ENCODE data around the gene RNF141. TPM values are rescaled to one million over a fixed set of nuclear protein-coding genes. Genes with fewer than 3 reads are reported as not detected.
A peak's percentile ranks its signal among the peaks of the same experiment; 100 is the strongest.

Gene RNF141
- total RNA-seq: 41.2 and 49.0 TPM in 2 replicates

GRCh38 chr11:10540915-10541560 lies at the start of gene RNF141:
Gene RNF141, minus strand, starts transcription at chr11:10541187. Its CDS starts 7,029 bp downstream, at chr11:10534158.
- peak; percentile 93 to 95 for DNase-seq (ENCODE audit: low read depth in 2 of 2)

GRCh38 chr11:10590218-10590915 lies 49.4 kb upstream of the RNF141 start:
- DNase-seq (ENCODE audit: low read depth in 2 of 2): no peak

- no peak for DNase-seq (ENCODE audit: low read depth in 2 of 2)
Measured at GRCh38 chr11:10588904-10589303, 47.9 kb upstream of the RNF141 start.

- DNase-seq (ENCODE audit: low read depth in 2 of 2): no peak
Measured at GRCh38 chr11:10587995-10588394, 47.0 kb upstream of the RNF141 start.

GRCh38 chr11:10587388-10587787 lies 46.4 kb upstream of the RNF141 start:
- DNase-seq (ENCODE audit: low read depth in 2 of 2): no peak

GRCh38 chr11:10584071-10584501 lies 43.1 kb upstream of the RNF141 start:
- DNase-seq (ENCODE audit: low read depth in 2 of 2): peak; percentile 84 to 86

GRCh38 chr11:10581481-10582019 lies 40.6 kb upstream of the RNF141 start:
- DNase-seq (ENCODE audit: low read depth in 2 of 2): peak in 1 of 2 donors; percentile 88

- DNase-seq (ENCODE audit: low read depth in 2 of 2): peak; percentile 93 to 95
Measured at GRCh38 chr11:10580623-10581022, 39.6 kb upstream of the RNF141 start.

GRCh38 chr11:10579700-10580099 lies 38.7 kb upstream of the RNF141 start:
- DNase-seq (ENCODE audit: low read depth in 2 of 2): no peak

GRCh38 chr11:10576035-10576398 lies 35.0 kb upstream of the RNF141 start:
- no peak for DNase-seq (ENCODE audit: low read depth in 2 of 2)

- DNase-seq (ENCODE audit: low read depth in 2 of 2): no peak
Measured at GRCh38 chr11:10575346-10576034, 34.5 kb upstream of the RNF141 start.

- DNase-seq (ENCODE audit: low read depth in 2 of 2): peak; percentile 51 to 75
Measured at GRCh38 chr11:10573556-10573955, 32.6 kb upstream of the RNF141 start.

- no peak for DNase-seq (ENCODE audit: low read depth in 2 of 2)
Measured at GRCh38 chr11:10573028-10573427, 32.0 kb upstream of the RNF141 start.

GRCh38 chr11:10572533-10572932 lies 31.5 kb upstream of the RNF141 start:
- DNase-seq (ENCODE audit: low read depth in 2 of 2): no peak

GRCh38 chr11:10568486-10568941 lies 27.5 kb upstream of the RNF141 start, which contains the start of gene LYVE1:
Gene LYVE1, minus strand, starts transcription at chr11:10568665. Its CDS starts 133 bp downstream, at chr11:10568532.
- peak; percentile 89 to 95 for DNase-seq (ENCODE audit: low read depth in 2 of 2)

GRCh38 chr11:10567446-10567845 lies 26.5 kb upstream of the RNF141 start:
- DNase-seq (ENCODE audit: low read depth in 2 of 2): peak in 1 of 2 donors; percentile 48

GRCh38 chr11:10566257-10566957 lies 25.4 kb upstream of the RNF141 start:
- no peak for DNase-seq (ENCODE audit: low read depth in 2 of 2)

- no peak for DNase-seq (ENCODE audit: low read depth in 2 of 2)
Measured at GRCh38 chr11:10565493-10565892, 24.5 kb upstream of the RNF141 start.

- peak; percentile 52 to 55 for DNase-seq (ENCODE audit: low read depth in 2 of 2)
Measured at GRCh38 chr11:10564696-10565318, 23.8 kb upstream of the RNF141 start.

- DNase-seq (ENCODE audit: low read depth in 2 of 2): no peak
Measured at GRCh38 chr11:10564030-10564429, 23.0 kb upstream of the RNF141 start.

GRCh38 chr11:10561947-10562346 lies 21.0 kb upstream of the RNF141 start:
- DNase-seq (ENCODE audit: low read depth in 2 of 2): peak in 1 of 2 donors; percentile 51
